DMS114 treated with DMSO at 0.1 percent for 48 hours (cell line): Measurements from ENCODE around the gene PARS2.

ENCODE experiments used
- DNase-seq: peaks from one replicate; lab custom pipeline; 2025; ENCODE audit not compliant: unreplicated experiment; lab: John Stamatoyannopoulos, UW

PARS2 gene

DNA sequence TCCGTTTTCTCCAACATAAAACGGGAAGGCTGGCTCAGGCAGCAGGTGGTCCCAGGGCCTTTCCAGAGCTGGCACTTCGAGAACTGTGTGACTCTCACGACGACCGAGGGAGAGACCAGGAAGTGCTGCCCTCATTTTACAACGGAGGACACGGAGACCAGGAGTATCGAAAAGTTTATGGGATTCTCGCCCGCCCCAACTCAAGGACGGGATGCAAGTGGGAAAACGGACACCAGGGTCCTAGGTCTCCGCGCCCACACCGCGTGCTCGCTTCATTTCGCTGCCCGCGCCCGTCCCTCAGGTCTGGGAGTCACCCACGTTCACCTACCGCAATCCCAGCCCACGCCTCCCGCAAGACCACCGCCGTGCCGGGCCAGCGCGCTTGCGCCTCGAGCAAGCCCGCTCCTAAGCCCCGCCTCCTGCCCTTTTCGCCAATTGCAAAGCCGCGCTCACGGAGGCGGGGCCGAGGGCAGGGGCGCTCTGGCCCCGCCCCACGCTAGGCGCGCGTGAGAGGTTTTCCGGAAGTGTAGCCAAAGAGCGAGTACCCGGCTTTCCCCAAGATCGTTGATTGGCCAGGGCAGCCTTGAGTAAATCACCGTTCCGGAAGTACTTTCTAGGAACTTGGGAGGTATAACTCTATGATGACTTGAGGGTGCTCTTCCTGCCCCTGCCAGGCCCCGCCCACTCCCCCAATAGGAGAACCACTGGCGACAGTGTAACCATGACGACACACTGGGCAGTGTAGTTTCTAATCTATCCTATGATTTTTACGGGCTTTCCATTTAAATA, at the start of gene PARS2:
Gene PARS2 (minus strand): TSS at position 391 of the 789 bp plus-strand sequence. CDS start 5,362 bp downstream, outside the sequence.
- DNase-seq: peak; percentile 100

GRCh38 chr1:54814126-54814498, 49.8 kb upstream of the PARS2 start:
- no peak for DNase-seq

DNA sequence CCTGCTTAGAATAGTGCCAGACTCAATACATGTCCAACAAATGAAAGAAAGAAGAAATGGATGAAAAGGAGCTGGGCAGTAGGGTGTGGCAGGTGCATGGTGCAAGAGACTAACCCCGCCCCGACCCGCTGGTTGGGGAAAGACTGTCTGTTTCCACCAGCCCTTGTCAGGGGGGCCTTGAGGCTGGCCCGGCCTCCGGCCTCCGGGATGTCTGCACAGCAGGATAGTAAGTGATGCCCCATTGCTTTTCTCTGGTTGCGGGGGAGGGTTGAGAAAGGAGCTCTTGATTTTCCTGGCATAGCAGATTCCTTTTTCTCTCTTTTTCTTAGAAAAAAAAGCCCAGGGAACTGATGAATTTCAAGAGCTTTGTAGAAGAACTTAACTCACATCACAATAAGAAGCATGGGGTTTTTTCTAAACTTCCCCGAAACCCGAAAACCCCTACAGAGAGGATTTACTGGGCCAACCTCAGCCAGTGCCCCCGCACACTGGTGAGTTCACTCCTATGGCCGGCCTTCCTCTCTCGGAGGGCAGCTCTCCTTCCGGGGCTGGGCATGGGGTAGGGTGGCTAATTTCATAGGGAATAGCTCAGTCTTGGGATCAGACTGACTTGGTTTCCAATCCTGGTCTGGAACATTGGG, 49.3 kb upstream of the PARS2 start:
- DNase-seq: no peak

DNA sequence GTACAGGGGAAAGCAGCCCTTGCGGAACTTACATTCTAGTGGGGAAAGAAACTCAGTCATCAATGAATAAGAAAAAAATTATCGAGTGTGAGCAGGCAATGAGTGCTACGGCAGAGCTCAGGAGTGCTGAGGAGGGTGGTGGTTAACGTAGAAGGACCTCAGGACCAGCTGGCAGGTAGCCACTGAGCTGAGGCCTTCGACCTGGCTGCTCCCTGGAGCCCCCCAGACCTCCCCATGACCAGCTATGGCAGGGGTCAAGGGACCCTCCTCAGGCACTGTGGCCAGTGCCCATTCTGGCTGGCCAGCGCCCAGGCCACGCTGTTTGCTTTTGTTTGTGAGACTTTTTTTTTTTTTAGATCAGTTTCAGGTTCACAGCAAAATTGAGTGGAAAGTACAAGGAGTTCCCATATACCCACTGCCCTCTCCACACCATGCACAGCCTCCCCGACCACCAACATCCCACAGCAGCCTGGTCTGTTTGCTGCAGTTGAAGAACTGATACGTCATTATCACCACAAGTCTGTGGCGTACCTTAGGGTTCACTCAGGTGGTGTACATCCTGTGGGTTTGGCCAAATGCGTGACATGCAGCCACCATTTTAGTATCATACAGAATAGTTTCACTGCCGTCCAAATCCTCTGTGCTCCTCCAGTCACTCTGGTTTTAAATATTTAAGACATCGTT, 48.6 kb upstream of the PARS2 start:
- no peak for DNase-seq

- DNase-seq: no peak
These were observed 47.7 kb upstream of the PARS2 start for GRCh38 chr1:54811739-54812655.

DNA sequence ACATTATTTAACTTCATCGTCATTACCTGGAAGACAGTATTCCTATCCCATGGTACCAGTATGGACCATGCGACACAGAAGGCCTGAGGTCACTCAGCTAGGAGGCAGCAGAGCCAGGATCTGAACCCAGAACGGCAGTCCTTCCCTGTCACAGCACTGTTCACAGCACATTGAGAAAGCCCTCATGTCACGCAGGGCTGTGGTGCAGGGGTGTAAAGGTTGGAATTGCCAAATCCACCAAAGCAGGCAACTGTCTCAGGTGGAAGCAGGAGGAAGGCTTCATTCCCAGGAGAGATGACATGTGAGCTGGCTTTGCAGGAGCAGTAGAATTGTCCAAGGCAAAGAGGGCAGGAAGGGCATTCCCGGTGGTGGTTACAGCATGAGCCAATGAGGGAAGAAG, 46.7 kb upstream of the PARS2 start:
- no peak for DNase-seq

DNA sequence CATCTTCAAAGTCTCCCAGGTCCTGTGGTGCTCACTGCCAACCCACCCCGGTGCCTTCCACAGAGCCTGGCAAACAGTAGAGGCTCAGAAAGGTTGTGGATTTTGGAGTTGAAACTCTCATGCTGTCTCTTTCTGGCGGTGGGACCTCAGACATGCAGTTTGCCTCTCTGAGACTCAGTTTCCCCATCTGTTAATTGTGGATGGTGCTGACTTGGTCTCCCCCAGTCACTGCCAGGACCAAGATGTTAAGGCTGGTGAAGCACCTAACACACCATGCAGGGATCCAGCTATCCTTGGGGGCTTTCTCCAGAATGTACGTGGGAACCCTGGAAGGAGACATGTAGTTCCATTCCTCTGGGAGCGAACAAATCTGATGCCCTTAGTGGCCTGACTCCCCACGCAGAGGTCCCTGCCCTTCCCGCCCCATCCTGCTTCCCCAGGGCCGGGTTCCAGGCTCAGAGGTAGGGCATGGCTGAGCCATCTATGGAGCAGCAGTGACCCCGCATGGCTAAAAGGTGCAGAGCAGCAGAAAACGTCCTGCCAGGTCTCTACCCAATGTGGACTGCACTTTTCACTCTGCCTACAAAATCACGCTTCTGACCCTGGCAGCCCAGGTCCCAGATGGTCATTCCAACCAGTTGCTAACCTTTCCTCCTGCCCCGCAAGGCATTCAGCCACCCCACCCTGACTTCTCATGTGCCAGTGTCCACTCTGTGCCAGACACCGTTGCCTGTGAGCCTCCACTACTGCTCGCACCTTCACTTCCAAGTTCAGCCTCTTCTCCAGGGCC, 46.0 kb upstream of the PARS2 start:
- peak; percentile 58 for DNase-seq

DNA sequence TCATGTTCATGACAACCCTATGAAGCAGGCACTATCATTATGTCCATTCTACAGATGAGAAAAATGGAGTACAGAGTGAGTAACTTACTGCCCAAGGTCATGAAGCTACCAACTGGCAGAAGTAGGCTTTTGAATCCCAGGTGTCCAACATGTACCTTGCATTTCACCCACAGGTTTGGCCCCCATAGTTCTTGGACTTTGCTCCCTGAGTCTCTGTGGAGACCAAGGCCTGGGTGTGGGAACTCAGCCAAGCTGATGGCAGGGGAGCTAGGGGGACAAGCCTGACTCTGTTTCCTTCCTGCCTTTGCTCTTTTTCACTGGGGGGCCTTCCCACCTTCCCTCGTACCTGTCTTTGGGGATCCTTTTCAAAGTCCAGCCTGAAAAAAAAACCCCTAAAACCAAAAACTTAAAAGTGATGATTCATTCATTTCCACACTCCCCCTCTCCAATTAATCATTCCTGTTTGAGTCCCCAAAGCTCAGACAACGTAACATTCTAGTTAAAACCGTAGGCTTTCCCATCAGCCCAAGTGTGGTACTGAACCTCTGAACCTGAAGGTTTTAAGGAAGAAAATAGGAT, 45.3 kb upstream of the PARS2 start:
- no peak for DNase-seq

GRCh38 chr1:54808443-54809207, 44.3 kb upstream of the PARS2 start:
- no peak for DNase-seq

- no peak for DNase-seq
These were observed 43.4 kb upstream of the PARS2 start for GRCh38 chr1:54807756-54808155.

GRCh38 chr1:54806931-54807611, 42.7 kb upstream of the PARS2 start:
- no peak for DNase-seq

DNA sequence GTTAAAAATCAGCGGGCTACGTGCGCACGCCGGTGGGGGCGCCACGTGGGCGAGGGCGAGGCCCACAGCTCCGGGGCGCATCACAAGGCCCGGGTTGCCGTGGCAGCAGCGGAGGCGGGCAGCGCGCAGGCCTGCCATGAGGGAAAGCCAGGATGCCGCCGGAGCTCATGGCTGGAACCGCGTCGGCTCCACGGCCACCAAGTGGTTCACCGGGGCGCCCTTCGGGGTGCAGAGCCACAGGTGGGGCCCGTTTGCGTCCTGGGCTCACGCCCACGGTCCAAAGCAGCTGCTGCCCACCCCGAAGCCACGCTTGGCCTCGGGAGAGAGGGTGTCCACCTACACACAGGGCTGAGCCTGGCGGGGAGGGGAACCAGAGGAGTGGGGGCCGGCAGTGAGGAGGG, 41.7 kb upstream of the PARS2 start:
- no peak for DNase-seq

- no peak for DNase-seq
These were observed 41.1 kb upstream of the PARS2 start for GRCh38 chr1:54805466-54805865.

GRCh38 chr1:54804471-54805132, 40.3 kb upstream of the PARS2 start:
- no peak for DNase-seq

DNA sequence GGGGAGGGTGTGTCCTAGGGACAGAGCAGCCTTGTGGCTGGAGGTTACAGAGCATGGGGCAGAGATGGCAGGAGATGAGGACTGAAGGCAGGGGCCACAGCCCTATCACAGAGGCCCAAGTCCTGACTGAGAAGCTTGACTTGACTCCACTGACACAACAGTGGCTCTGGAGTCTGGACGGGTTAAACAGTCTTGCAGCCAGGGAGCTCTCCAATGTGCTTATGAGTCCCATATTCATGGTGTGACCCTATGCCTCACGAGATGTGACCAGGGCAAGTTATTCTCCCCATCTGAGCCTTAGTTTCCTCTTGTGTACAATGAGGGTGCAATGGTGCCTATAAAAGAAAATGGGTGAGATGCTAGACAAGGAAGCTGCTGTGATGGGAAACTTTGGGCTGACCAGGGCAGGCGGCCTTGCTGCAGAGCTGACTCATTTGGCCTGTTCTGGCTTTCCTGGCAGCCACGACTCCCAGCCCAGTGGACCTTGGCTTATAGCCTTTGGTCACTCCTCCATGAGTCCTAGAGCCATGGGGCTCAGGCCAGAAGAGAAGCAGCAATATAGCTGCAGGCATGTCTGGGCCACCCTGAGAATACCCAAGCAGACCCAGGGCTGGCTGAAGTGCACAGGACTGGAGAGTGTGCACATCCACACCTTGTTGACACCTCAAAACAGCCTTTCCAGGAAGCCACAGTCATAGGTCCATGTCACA, 39.6 kb upstream of the PARS2 start:
- DNase-seq: no peak

DNA sequence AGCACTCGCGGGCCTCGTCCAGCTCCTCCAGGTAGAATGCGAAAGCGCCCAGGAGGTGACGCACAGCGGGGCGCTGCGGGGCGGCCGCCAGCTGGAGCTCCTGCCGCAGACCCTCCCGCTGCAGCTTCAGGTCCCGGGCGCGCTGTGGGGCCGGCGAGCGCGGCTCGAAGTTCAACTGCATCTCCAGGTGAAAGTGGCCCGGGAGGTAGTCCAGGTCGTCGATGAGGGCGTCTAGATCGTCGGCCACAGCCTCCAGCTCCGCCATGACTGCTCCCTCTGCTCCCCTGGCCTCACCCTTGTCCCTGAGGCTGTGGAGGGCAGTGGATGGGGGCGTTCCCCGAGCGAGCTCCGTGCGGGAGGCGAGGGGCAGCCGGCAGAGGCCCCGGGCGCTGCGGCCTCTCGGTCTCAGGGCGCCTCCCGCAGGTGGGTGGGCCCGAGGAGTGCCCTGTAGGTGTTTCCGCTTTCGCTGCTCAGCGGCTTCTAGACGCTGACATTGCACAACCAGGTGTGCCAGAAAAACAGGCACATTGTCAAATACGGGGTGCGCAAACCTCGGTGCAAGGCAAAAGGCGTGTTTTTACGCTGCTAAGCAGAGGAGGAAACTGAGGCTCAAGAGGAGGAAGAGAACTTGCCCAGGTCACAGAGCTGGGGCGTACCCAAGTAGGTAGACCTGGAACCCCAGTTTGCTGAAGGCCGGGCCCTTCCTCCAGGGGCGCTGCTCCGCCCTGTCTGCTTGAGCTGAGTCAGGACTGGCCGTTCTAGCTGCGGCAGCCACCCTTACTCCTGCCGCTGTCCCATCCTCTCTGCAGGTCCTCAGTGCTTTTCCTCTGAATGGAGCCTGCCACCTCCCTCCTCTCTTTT, 36.8 kb upstream of the PARS2 start, which contains the start of gene TTC22:
Gene TTC22 (minus strand): TSS at position 425 of the 861 bp plus-strand sequence. CDS start 160 bp downstream, at position 265.
- DNase-seq: no peak
